ENCODE measurements around the gene ADAM23. TPM values are rescaled to one million over a fixed set of nuclear protein-coding genes. Genes with fewer than 3 reads are reported as not detected.

Gene ADAM23
- total RNA-seq, 1 donor = under 0.01 TPM

GRCh38 chr2:206488053-206488452, 44.7 kb downstream of the ADAM23 start:
- TF ChIP-seq CTCF (IDR thresholded peaks at IDR 0.05; ENCODE audit: extremely low read depth, low read depth, low read length) = no peak
- H3K9me3 ChIP-seq (ENCODE audit: low read depth, low read length) = no peaks in the 10 kb centered on the region
- H2AFZ ChIP-seq (ENCODE audit: low read length) = no peak overlapping the region
- H3K36me3 ChIP-seq (ENCODE audit: insufficient read depth, low read length) = no peaks in the 10 kb centered on the region
- no peaks in the 10 kb centered on the region for H3K27me3 ChIP-seq (ENCODE audit: insufficient read depth, low read length)
- no peak for DNase-seq (ENCODE audit: insufficient read length, low spot score, missing footprints)
- no peaks in the 10 kb centered on the region for H4K20me1 ChIP-seq (ENCODE audit: insufficient read depth, low read length)
- H3K79me2 ChIP-seq (ENCODE audit: insufficient read depth, low read length) = no peaks in the 10 kb centered on the region
- H3K4me2 ChIP-seq (ENCODE audit: insufficient read depth, low read length) = no peak overlapping the region
- no peak overlapping the region for H3K27ac ChIP-seq (ENCODE audit: low read depth, low read length)
- H3K4me3 ChIP-seq (ENCODE audit: insufficient read depth, low read length) = no peak overlapping the region
- H3K4me1 ChIP-seq (ENCODE audit: insufficient read depth, low read length) = no peaks in the 10 kb centered on the region

- Histone ChIP-seq H3K9me3 (ENCODE audit: low read depth, low read length) (no peaks in the 10 kb centered on the region), H3K4me2 (ENCODE audit: insufficient read depth, low read length) (no peak overlapping the region), H3K4me3 (ENCODE audit: insufficient read depth, low read length) (no peak overlapping the region), H3K36me3 (ENCODE audit: insufficient read depth, low read length) (no peaks in the 10 kb centered on the region), H3K27me3 (ENCODE audit: insufficient read depth, low read length) (no peaks in the 10 kb centered on the region), H2AFZ (ENCODE audit: low read length) (no peak overlapping the region), H4K20me1 (ENCODE audit: insufficient read depth, low read length) (no peaks in the 10 kb centered on the region), H3K27ac (ENCODE audit: low read depth, low read length) (no peak overlapping the region), H3K4me1 (ENCODE audit: insufficient read depth, low read length) (no peaks in the 10 kb centered on the region), H3K79me2 (ENCODE audit: insufficient read depth, low read length) (no peaks in the 10 kb centered on the region)
- TF ChIP-seq CTCF (IDR thresholded peaks at IDR 0.05; ENCODE audit: extremely low read depth, low read depth, low read length) = no peak
- DNase-seq (ENCODE audit: insufficient read length, low spot score, missing footprints) = no peak
Observed at GRCh38 chr2:206488623-206489022, 45.3 kb downstream of the ADAM23 start.

GRCh38 chr2:206494061-206494460, 50.7 kb downstream of the ADAM23 start:
- Histone ChIP-seq H3K27ac (ENCODE audit: low read depth, low read length) (no peak overlapping the region), H4K20me1 (ENCODE audit: insufficient read depth, low read length) (no peaks in the 10 kb centered on the region), H3K4me2 (ENCODE audit: insufficient read depth, low read length) (no peak overlapping the region), H3K79me2 (ENCODE audit: insufficient read depth, low read length) (no peaks in the 10 kb centered on the region), H3K4me3 (ENCODE audit: insufficient read depth, low read length) (no peak overlapping the region), H3K9me3 (ENCODE audit: low read depth, low read length) (no peaks in the 10 kb centered on the region), H3K36me3 (ENCODE audit: insufficient read depth, low read length) (no peaks in the 10 kb centered on the region), H2AFZ (ENCODE audit: low read length) (no peak overlapping the region), H3K4me1 (ENCODE audit: insufficient read depth, low read length) (no peaks in the 10 kb centered on the region), H3K27me3 (ENCODE audit: insufficient read depth, low read length) (no peaks in the 10 kb centered on the region)
- TF ChIP-seq CTCF (IDR thresholded peaks at IDR 0.05; ENCODE audit: extremely low read depth, low read depth, low read length) = no peak
- no peak for DNase-seq (ENCODE audit: insufficient read length, low spot score, missing footprints)

- no peaks in the 10 kb centered on the region for H3K27me3 ChIP-seq (ENCODE audit: insufficient read depth, low read length)
- no peaks in the 10 kb centered on the region for H3K36me3 ChIP-seq (ENCODE audit: insufficient read depth, low read length)
- TF ChIP-seq CTCF (IDR thresholded peaks at IDR 0.05; ENCODE audit: extremely low read depth, low read depth, low read length) = no peak
- no peaks in the 10 kb centered on the region for H3K9me3 ChIP-seq (ENCODE audit: low read depth, low read length)
- no peaks in the 10 kb centered on the region for H3K4me1 ChIP-seq (ENCODE audit: insufficient read depth, low read length)
- H3K4me3 ChIP-seq (ENCODE audit: insufficient read depth, low read length) = no peak overlapping the region
- no peak for DNase-seq (ENCODE audit: insufficient read length, low spot score, missing footprints)
- no peak overlapping the region for H2AFZ ChIP-seq (ENCODE audit: low read length)
- H3K79me2 ChIP-seq (ENCODE audit: insufficient read depth, low read length) = no peaks in the 10 kb centered on the region
- H3K27ac ChIP-seq (ENCODE audit: low read depth, low read length) = no peak overlapping the region
- H3K4me2 ChIP-seq (ENCODE audit: insufficient read depth, low read length) = no peak overlapping the region
- H4K20me1 ChIP-seq (ENCODE audit: insufficient read depth, low read length) = no peaks in the 10 kb centered on the region
Observed at GRCh38 chr2:206502729-206503128, 59.4 kb downstream of the ADAM23 start.
